ENCODE results near the gene ADAMTS19.

Gene ADAMTS19

DNA sequence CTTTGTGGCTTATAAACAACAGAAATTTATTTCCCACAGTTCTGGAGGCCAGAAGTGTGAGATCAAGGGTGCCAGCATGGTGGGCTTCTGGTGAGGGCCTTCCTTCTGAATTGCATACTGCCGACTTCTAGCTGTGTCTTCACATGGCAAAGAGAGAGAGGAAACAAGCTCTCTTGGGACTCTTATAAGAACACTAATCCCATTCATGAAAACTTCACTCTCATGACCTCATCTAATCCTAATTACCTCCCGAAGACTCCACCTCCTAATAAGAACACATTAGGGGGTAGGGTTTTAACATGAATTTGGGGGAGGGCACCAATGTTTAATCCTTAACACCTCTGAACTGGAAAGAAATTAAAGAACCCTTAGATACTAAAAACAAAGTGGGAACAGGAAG lies 211.9 kb downstream of the ADAMTS19 start:
- no peak for DNase-seq (ENCODE audit: low read depth)
- TF ChIP-seq, protein P1, sequence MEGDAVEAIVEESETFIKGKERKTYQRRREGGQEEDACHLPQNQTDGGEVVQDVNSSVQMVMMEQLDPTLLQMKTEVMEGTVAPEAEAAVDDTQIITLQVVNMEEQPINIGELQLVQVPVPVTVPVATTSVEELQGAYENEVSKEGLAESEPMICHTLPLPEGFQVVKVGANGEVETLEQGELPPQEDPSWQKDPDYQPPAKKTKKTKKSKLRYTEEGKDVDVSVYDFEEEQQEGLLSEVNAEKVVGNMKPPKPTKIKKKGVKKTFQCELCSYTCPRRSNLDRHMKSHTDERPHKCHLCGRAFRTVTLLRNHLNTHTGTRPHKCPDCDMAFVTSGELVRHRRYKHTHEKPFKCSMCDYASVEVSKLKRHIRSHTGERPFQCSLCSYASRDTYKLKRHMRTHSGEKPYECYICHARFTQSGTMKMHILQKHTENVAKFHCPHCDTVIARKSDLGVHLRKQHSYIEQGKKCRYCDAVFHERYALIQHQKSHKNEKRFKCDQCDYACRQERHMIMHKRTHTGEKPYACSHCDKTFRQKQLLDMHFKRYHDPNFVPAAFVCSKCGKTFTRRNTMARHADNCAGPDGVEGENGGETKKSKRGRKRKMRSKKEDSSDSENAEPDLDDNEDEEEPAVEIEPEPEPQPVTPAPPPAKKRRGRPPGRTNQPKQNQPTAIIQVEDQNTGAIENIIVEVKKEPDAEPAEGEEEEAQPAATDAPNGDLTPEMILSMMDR (IDR thresholded peaks at IDR 0.05; ENCODE audit: insufficient read depth, low read depth, low read length, missing control alignments) = no peak
- H3K4me3 ChIP-seq (ENCODE audit: low read depth, low read length) = no peak overlapping the region

DNA sequence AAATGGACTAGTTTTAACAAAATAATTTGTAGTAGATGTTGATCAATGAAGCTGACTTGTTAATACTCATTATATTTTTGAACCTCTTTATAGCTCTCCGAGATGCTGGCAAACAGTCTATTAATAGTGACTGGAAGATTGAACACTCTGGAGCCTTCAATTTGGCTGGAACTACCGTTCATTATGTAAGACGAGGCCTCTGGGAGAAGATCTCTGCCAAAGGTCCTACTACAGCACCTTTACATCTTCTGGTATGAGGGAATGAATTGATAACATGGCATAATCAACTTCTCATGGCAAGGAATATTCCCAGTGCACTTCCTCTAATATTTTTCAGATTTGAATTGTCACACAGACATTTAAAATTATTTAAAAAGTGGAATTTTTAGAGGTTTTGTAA lies 219.6 kb downstream of the ADAMTS19 start:
- no peak overlapping the region for H3K4me3 ChIP-seq (ENCODE audit: low read depth, low read length)
- DNase-seq (ENCODE audit: low read depth) = no peak
- TF ChIP-seq, protein P1 (IDR thresholded peaks at IDR 0.05; ENCODE audit: insufficient read depth, low read depth, low read length, missing control alignments) = no peak

DNA sequence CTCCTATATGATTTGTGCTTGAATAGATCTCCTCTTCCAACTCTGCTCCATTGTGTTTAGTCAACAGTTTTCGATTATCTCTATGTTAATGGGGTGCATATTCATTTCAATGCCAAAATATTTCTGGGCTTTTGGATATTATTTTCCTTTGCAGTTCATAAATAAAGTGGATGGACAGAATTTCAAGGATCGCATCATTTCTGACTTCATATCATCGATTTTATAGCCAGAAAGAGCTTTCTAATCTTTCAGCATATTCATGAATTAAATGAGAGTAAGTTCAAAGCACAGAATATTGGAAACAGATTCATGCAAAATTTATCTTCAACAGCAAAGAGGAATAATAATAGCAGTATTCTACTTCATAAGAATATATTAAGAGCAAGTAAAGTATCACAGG lies 227.8 kb downstream of the ADAMTS19 start:
- DNase-seq (ENCODE audit: low read depth) = no peak
- TF ChIP-seq, protein P1 (IDR thresholded peaks at IDR 0.05; ENCODE audit: insufficient read depth, low read depth, low read length, missing control alignments) = no peak
- no peak overlapping the region for H3K4me3 ChIP-seq (ENCODE audit: low read depth, low read length)

DNA sequence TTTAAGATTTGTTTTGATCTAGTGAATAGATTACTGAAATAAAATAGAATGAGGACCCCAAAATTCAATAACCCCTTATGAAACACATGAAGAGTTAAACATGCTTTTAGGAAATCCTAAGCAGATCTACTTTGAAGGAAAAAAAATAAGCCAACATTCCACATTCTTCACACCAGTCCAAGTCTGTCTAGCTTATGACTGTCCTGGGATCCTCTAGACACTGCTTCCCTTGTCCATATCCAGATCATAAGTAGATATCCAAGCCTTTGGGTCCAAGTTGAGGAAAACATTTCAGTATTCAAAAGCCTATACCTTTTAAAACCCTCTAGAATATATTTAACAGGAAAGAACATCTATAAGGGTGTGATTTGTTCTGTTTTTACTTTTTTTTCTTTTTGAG lies 228.9 kb downstream of the ADAMTS19 start:
- TF ChIP-seq, protein P1 (IDR thresholded peaks at IDR 0.05; ENCODE audit: insufficient read depth, low read depth, low read length, missing control alignments) = no peak
- DNase-seq (ENCODE audit: low read depth) = no peak
- H3K4me3 ChIP-seq (ENCODE audit: low read depth, low read length) = no peak overlapping the region

DNA sequence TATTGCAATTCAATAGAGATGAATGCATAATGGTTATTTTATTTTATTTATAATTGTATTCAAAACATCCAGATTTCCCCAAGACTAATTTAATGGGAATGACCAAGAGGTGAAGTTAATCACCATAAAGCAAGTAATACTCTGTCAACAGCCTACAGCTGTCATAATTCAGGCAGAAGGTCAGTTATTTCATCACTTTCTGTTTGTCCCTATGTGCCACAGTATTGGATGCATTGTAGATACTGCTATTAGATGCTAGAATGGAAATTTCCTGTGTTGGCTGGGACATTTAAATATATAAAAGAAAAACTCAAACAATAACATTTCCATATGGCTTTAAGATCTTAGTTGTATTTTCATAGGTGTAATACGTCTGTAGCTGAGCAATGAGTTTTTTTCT lies 231.1 kb downstream of the ADAMTS19 start:
- no peak overlapping the region for H3K4me3 ChIP-seq (ENCODE audit: low read depth, low read length)
- DNase-seq (ENCODE audit: low read depth) = no peak
- TF ChIP-seq, protein P1 (IDR thresholded peaks at IDR 0.05; ENCODE audit: insufficient read depth, low read depth, low read length, missing control alignments) = no peak

DNA sequence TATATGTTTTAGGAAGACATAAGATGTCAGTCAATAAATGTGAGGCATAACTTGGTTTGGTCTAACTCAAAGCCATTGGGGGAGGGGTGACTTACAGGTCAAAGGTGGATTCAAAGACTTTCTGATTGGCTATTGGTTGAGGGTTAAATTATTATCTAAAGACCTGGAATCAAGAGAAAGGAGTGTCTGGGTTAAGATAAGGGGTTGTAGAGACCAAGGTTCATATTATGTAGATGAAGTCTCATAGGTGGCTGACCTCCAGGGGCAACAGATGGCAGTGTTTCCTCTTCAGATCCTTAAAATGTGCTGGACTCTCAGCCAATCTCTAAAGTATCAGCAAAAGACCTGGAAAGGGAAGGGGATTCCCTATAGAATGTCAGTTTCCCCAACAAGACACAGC lies 236.5 kb downstream of the ADAMTS19 start:
- H3K4me3 ChIP-seq (ENCODE audit: low read depth, low read length) = no peak overlapping the region
- TF ChIP-seq, protein P1 (IDR thresholded peaks at IDR 0.05; ENCODE audit: insufficient read depth, low read depth, low read length, missing control alignments) = no peak
- no peak for DNase-seq (ENCODE audit: low read depth)

DNA sequence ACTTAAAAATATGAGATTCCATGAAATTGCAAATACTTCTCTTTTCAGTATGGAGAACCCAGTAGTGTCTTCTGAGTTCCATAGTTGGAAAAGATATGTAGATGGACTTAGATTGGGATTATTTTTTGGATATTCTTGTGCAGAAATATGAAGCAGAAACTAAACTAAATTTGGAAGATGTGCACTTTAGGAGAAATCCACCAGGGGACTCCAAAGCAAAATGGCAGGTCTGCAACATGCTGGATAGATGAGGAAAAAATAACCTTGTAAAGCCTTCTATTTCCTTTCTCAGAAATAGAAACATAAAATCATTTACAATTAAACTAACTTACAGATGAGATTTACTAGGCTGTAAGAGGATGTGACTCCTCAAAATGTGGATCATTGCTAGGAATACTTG lies 238.6 kb downstream of the ADAMTS19 start:
- TF ChIP-seq, protein P1 (IDR thresholded peaks at IDR 0.05; ENCODE audit: insufficient read depth, low read depth, low read length, missing control alignments) = no peak

More for the DNA sequence above, 238.6 kb downstream of the ADAMTS19 start:
- DNase-seq (ENCODE audit: low read depth) = no peak
- H3K4me3 ChIP-seq (ENCODE audit: low read depth, low read length) = no peak overlapping the region

Measured in GM12865 (cell line).